HG03439 (cell line): Measurements from ENCODE around the gene ZSCAN23.
"Not testable (repeated sequence)": the region's sequence is repeated elsewhere in the genome, so short reads cannot be mapped to it uniquely, and the experiment has no call there.

Source experiments
- ATAC-seq: cut with Tn5 transposase; IDR thresholded peaks from one replicate; pipeline ENCODE4 v1.9.1; 2021; ENCODE audit warnings: mild to moderate bottlenecking, moderate library complexity; ENCODE audit not compliant: unreplicated experiment

Gene ZSCAN23

DNA sequence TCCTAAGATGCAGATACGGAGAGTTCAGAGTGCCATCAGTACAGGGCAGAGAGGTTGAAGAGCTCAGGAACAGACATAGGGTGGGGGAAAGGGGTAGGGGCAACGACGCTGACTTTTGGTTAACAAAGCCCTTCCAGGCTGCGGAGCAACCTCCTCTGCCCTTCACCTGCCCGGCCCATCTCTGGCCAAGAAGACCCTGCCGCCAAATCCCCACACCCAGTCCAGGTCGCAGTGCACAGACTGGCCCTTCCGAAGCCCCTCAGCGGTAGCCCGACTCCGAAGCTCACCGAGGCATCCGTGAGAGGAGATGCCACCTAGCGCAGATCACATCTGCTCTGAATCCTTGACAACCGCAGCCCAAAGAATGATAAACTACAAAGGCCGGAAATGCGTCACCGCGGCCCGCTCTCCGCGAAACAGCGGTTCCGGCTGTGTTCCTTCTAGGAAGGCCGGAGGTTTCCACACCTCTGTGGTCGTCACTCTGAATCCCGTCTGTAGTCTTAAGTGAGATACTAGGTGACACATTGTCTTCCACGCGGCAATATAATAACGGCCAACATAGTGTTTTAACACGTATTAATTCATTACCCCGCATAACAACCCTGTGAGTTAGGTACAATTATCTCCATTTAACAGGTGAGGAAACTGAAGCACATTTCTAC lies at the start of gene ZSCAN23:
Gene ZSCAN23 (minus strand): TSS at position 380 of the 662 bp plus-strand sequence. CDS start 7,225 bp downstream, outside the sequence.
- no peak for ATAC-seq

DNA sequence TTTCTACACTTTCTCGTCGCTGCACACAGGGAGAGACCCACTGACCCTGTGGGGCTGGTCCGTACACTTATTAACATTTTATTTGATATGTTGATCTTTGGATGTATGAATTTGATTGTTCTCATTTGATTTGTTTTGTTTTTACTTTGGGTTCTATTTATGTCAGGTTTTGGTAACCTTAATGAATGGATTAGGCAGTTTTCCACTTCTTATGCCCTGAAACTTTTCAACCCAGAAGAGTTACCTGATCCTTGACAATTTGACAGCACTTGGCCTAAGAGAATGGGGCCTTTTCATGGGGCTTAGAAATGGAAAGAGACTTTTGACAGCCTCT lies 48.7 kb upstream of the ZSCAN23 start:
- no peak for ATAC-seq

DNA sequence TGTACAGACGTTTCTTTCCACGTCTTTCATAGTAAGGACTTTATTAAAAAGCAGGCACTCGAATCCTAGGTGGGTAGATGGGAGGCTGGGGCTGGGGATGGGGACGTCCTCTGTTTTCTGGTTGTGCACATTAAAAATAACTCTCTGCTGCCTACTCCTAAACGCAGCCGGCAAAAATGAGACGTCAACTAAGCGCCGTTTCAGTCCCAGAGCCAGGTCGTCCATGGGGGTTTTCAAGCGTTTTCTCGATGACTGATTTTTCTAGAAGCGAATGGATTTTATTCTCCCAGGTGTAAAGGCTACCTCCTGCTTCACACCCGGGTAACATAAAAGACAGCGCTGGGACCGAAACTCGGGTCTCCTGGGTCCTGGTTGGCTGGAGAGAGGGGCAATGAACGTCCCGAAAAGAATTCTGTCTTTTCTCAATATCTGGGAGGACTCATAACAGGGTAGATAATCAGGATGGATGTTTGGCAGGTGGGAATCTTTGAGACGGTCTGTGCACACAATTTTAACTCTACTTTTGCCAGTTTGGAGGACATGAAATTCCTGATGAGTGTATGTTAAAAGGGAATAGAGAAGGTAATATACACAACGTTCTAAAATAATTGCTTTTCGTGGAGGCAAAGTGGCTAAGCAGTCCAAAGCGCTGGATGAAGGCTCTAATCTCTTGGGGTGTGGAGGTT lies 47.1 kb upstream of the ZSCAN23 start:
- ATAC-seq: no peak

DNA sequence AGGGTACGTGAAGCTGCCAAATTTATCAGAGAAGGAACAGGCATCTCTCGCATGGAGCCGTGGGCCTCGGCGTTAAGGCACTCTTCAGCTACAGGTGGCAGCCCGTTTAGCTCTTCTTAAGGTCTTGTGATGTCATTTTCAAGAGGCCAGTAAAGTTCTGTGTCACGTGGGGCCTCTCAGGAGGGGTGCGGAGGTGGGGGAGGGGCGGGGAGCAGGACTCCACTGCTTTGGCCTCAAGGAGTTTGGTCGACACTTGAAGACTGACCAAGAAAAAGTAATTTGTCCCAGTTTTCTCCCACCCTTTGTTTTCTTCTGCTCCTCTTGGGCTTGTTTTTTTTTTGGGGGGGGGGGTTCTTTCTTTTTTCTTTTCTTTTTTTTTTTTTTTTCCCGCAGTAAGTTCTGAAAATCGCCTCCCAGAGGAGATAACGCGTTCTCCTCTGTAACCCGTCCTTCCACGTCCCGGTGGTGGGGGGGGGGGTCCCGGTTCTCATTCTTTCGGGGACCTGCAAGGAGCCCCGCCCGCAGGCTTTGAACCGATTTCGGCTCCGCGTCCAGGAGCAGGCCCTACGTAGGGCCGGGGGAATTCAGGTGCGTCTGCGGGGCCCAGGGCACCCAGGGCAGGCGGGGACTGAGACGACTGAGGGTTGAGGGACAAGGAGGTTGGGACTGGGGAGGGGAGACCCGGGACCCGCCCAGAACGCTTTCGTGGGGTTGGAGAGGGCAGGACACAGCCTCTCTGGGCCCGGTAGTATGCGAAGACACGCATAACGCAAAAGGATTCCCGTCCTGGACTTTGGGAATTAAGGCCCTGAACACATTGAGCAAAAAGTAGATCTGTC lies 46.3 kb upstream of the ZSCAN23 start:
- ATAC-seq: no peak

DNA sequence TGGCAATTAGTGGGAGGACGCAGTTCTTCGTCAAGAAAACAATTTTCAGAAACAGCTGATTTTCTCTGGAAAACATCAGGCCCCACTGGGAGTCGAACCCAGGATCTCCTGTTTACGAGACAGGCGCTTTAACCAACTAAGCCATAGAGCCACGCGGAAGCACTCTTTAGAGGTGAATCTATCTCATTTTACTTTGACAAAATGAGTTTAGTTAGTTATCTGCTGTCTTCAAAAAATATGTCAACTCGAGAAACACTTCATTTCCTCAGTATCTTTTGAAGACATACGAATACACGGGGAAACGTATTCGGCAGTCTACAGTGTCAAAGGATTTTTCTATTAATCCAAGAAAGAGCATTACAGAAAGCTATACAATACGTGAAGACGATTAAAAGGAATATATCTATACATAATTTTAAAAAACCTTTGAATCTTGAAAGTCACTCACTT lies 45.6 kb upstream of the ZSCAN23 start:
- ATAC-seq: no peak

DNA sequence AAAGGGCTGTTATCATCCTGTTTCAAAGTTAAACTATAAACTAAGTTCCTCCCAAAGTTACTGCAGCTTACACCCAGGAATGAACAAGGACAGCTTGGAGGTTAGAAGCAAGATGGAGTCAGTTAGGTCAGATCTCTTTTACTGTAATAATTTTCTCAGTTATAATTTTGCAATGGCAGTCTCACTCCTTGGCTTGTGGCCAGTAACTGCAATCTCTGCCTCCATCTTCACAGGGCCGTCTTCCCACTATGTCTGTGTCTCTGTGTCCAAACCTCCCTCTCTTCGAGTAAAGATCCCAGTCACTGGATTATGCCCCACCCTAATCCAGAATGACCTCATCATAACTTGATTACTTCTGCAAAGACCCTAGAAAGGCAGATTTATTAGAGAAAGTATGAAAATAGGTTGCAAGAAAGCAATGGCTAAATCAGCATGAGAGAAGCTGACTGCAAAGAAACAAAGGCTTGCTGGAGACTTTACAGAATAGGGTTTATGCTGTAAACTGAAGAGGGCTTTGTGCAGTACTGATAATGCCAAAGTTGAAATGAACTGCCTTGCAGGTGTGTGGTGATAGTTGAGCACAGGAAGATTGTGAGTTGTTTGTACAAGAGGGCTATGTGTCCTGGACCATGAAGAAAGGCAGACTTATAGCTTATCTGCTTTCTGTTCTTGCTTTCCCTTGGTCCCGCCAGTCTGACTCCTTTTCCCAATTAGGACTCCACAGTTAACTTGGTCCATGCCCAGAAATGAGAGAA lies 43.9 kb upstream of the ZSCAN23 start:
- no peak for ATAC-seq

DNA sequence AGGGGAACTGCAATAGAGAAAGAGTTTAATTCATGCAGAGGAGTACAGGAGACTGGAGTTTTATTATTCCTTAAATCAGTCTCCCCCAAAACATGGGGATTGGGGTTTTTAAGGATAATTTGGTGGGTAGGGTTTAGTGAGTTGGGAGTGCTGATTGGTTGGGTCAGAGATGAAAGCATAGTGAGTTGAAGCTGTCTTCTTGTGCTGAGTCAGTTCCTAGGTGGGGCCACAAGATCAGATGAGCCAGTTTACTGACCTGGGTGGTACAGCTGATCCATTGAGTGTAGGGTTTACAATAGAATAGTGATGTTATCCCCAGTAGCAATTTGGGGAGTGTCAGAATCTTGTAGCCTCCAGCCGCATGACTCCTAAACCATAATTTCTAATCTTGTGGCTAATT lies 43.2 kb upstream of the ZSCAN23 start:
- ATAC-seq: no peak

DNA sequence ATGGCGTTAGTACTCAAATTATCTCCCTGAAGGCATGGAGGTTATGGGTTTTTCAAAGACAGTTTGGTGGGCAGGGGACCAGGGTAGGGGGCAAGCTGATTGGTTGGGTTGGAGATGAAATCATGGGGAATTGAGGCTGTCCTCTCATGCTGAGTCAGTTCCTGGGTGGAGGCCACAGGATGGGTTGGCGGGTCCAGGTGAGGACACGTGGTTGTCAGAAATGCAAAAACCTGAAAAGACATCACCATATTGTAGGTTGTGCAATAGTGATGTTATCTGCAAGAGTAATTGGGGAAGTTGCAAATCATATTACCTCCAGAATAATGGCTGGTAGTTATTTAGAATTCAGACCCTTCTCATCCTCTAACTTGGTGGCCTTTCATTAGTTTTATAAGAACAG lies 42.2 kb upstream of the ZSCAN23 start:
- no peak for ATAC-seq

DNA sequence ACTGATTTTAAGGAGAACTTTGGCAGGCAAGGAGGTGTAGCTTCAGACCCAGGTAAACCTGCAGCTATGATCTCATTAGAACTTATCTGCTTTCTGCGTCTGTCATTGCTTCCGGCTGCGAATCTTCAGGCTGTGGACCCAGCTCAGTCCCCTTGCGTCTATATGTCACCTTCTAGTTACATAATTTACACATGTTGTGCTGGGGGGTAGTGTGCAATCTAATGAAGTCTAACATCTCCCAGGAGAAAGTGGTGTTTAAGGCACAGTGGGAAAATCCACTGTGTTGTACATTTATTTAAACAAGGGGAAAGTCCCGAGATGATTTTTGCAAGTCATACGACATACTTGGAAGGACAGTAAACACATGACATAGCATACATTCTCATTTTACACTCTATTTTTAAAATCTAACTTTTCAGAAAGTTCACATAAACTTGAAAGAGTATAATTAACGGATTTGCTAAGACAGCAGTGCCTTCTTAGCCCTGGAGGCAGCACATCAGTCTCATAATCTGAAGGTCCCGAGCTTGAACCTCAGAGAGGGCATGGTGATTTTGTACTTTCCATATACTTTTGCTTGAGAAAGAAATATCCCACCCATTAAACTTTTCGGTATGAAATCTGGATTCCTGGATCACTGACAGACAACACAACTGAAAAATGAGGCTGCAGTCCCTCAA lies 37.1 kb upstream of the ZSCAN23 start:
- ATAC-seq: no peak

DNA sequence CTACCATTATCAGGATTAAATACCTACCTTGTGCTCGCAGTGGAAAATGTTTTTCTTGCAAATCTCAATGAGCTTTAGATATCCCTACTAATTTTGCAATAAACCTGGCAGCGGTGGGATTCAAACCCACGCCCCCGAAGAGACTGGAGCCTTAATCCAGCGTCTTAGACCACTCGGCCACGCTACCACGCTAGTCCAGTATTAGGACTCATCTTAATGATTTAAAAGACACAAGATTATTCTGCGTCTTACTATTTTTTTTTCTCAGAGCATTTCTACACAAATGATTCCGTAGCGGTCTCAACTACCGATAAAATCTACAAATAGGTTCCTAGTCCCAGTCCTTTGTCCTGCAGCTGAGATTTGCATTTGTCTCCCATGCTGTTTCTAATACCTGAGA lies 35.2 kb upstream of the ZSCAN23 start:
- ATAC-seq: no peak

DNA sequence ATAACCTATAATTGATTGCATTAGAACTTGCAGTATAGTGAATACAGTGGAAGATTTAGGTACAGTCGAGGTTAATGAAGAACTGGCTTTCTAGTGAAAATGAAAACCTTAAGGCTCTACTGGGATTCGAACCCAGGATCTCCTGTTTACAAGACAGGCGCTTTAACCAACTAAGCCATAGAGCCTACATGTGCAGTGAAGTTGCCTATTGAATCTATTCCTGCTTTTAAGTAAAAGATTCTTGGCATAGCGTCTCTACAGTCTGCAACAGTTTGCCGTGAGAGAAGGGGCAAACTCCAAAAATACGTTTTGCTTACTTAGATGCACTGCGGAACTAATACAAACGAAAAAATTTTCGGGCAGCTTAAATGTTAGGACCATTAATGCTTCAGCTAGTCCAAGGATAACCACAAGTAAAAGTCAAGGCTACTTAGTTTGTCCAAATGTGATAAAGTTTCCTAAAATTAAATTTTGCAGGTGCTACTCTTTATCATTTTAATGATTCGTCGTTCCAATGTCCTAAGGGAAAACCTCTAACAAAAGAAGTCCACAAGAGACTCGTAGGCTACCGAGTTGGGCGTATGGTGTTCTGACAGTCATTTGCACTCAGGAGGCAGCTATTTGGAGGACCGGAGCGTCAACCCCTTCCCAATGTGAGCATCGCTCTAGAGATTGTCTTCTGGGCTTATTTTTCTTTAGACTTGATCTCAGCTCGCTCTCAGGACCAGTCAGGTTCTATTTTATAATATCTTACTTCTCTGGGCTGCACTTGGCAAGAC lies 31.3 kb upstream of the ZSCAN23 start:
- ATAC-seq: no peak

DNA sequence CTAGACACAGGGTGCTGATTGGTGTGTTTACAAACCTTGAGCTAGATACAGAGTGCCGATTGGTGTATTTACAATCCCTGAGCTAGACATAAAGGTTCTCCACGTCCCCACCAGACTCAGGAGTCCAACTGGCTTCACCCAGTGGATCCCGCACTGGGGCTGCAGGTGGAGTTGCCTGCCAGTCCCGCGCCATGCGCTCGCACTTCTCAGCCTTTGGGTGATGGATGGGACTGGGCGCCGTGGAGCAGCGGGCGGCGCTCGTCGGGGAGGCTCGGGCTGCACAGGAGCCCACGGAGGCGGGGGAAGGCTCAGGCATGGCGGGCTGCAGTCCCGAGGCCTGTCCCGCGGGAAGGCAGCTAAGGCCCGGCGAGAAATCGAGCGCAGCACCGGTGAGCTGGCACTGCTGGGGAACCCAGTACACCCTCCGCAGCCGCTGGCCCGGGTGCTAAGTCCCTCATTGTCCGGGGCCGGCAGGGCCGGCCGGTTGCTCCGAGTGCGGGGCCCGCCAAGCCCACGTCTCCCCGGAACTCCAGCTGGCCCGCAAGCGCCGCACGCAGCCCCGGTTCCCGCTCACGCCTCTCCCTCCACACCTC lies 26.0 kb upstream of the ZSCAN23 start:
- not testable (repeated sequence) for ATAC-seq

DNA sequence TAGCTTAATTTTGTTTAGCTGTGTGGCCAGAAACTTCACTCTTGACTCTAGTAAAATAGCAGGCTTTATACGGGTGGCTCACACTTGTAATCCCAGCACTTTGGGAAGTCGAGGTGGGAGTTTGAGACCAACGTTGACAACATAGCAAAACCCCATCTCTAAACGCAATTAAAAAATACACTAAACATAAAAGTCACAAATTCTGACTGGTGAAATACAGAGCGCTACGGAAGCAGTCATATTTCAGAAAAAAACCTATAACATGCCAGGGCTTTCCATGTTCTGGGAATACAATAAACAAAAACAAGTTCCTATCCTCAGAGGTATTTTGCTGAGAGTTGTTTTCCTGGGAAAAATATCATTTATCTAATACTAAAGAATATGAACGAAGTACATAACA lies 24.8 kb upstream of the ZSCAN23 start:
- ATAC-seq: no peak

DNA sequence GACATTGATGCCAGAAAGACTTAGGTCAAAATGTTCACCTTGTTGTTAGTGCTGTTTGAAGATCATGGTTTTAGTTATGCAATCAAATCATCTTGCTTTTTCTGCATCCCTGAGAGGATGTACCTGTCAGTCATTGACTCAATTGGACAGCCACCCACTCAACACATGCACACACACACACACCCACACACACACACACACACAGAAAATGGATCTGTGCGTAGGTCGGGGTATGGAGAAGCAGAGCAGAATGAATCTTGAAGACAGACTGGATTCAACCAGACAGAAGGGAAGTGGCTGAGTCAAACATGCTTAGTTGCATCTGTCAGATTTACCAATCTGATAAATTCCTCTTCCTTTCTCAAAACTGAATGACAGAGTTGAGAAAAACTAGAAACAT lies 19.1 kb upstream of the ZSCAN23 start:
- no peak for ATAC-seq

DNA sequence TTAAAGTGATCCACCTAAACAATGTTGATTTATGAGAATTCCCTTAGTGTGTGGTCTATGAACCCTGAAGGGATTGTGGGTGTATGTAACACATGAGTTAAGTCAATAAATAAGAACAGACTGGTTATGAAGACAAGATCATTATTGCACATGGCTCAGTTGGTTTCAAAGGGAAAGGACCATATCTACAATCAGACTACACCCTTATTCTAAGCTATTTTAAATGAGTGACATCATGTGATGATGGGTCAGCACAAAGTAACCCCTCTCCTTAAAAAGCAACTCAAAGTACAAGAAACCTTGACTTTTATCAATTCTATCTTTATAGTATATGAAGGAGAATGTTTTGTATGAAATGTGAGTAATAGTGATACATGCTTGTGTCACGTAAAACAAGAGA lies 15.3 kb upstream of the ZSCAN23 start:
- no peak for ATAC-seq

DNA sequence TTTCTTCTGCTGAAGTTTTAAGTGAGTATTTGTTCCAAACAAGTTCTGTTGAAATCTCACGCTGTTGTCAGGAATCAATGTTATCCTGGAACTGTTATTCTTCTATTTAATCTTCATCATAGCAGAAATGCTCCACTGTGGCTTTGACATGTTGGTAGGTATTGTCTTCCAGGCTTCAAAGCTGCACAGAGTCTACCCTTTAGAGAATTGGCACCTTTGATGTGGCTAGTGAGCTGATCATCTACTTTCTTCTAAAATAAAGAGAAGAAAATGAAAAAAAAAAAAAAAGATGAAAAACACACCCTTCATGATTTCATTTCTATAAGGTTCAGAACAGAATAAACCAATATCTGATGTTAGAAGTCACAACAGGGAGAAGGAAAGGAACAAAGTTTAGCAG lies 5.8 kb upstream of the ZSCAN23 start:
- ATAC-seq: no peak

DNA sequence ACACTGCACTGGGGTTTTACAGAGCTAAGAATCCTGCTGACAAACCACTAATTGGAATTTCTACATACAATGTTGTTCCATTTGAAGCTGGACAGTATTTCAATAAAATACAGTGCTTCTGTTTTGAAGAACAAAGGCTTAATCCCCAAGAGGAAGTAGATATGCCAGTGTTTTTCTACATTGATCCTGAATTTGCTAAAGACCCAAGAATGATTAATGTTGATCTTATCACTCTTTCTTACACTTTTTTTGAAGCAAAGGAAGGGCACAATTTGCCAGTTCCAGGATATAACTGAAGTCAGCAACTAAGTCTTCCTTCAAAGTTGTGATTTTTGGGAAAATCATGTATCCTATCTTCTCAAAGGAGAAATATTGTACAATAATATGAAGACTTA lies 4.2 kb upstream of the ZSCAN23 start:
- ATAC-seq: not testable (repeated sequence)

DNA sequence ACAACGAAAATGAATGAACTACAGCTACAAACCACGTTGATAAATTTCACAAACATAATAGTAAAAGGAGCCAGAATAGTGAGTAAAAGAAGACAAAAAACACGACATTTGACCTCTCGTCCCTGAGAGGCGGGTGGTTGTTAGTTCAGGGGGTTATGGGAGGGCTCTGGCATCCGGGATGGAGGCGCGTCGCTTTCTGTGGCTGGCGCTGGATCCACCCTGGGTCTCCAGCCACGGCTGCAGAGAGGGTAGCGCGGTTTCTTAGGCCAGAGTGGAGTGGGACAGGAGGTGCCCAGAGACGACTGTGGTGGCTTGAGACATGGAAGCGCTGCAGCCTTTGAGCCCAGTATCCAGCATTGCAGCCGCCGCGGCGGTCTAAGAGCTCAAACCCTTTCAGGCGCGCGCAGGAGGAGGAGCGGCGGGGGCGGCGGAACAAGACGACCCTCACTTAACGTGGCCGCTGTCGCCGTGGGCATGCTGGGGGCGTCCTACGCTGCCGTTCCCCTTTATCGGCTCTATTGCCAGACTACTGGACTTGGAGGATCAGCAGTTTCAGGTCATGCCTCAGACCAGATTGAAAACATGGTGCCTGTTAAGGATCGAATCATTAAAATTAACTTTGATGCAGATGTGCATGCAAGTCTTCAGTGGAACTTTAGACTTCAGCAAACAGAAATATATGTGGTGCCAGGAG lies 3.7 kb upstream of the ZSCAN23 start:
- ATAC-seq: no peak

DNA sequence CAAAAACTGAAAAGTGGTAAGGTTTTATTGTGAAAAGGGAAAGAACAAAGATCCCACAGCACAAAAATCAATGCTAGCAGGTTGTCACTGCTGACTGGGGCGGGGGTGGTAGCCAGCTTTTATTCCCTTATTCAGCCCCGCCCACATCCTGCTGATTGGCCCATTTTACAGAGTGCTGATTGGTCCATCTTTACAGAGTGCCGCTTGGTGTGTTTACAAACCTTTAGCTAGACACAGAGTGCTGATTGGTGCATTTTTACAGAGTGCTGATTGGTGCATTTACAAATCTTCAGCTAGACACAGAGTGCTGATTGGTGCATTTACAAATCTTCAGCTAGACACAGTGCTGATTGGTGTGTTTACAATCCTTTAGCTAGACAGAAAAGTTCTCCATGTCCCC lies 1.5 kb upstream of the ZSCAN23 start:
- not testable (repeated sequence) for ATAC-seq
